Stimulated activated CD4-positive, alpha-beta T cell treated with anti-CD3 and anti-CD28 coated beads, Interleukin-4, amount 100 ng/mL, for 24 hours (primary cell): Measurements from ENCODE around the gene TBC1D30.
A peak's percentile ranks its signal among the peaks of the same experiment; 100 is the strongest.
"Not testable (repeated sequence)": the region's sequence is repeated elsewhere in the genome, so short reads cannot be mapped to it uniquely, and the experiment has no call there.

Source experiments
- DNase-seq: peaks from one replicate; pipeline ENCODE4 v3.0.0-alpha.2; 2020

Gene TBC1D30, protein sequence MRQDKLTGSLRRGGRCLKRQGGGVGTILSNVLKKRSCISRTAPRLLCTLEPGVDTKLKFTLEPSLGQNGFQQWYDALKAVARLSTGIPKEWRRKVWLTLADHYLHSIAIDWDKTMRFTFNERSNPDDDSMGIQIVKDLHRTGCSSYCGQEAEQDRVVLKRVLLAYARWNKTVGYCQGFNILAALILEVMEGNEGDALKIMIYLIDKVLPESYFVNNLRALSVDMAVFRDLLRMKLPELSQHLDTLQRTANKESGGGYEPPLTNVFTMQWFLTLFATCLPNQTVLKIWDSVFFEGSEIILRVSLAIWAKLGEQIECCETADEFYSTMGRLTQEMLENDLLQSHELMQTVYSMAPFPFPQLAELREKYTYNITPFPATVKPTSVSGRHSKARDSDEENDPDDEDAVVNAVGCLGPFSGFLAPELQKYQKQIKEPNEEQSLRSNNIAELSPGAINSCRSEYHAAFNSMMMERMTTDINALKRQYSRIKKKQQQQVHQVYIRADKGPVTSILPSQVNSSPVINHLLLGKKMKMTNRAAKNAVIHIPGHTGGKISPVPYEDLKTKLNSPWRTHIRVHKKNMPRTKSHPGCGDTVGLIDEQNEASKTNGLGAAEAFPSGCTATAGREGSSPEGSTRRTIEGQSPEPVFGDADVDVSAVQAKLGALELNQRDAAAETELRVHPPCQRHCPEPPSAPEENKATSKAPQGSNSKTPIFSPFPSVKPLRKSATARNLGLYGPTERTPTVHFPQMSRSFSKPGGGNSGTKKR

DNA sequence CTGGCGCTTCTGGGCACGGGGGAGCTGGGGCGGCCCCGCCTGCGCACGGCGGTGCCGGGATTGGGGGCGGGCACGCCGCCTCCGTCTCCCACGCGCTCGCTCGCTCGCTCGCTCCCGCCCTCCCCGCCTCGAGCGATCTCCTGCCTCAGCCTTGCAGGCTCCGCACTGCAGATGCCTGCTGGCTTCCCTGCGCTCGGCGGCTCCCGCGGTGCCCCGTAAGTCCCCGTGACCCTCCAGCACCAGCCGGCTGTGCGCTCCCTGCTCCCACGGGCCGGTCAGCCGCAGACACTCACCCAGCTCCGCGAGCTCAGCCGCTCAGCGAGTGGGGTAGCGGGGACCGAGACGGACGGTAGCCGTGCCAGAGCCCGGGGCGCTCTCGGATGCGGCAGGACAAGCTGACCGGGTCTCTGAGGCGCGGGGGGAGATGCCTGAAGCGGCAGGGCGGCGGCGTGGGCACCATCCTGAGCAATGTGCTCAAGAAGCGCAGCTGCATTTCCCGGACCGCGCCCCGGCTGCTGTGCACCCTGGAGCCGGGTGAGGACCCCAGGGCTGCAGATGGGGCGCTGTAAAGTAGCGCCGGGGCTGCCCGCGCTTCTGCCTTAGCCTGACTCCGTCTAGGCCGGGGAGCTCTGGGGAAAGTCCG is at the start of gene TBC1D30:
Gene TBC1D30, plus strand, starts transcription at position 148 of the 643 bp plus-strand sequence. Its CDS starts 233 bp downstream, at position 381.
- DNase-seq, result peak; percentile 4

GRCh38 chr12:64775147-64775736 is 49.2 kb upstream of the TBC1D30 start:
- DNase-seq, result not testable (repeated sequence)

DNA sequence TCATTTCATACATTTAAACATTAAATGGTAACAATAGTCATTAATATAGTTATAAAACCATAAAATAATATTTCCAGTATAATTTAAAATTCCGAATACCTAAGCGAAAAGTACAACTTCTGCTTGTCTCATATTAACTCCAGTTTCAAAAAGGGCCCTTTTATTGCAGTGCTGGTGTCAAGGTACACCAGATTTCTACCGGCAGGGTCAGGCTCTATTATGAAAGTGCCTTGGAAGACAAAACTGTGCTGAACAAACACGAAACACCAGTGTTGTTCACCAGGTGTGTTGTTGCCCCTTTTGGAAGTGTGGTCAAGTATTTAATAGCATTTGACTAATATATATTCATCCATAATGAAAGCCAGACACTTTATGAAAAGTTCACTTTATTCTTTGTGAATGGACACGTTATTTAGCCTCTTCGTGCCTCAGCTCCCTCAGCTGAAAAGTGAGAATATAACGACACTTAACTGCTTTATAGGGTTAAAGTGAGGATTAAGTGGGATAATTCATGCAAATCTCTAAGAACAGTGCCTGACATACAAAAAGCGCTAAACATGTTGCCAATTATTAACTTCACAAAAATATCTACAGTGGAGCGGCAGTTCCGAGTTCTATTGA is 45.0 kb upstream of the TBC1D30 start:
- no peak for DNase-seq

GRCh38 chr12:64780132-64780530 is 44.3 kb upstream of the TBC1D30 start:
- no peak for DNase-seq

DNA sequence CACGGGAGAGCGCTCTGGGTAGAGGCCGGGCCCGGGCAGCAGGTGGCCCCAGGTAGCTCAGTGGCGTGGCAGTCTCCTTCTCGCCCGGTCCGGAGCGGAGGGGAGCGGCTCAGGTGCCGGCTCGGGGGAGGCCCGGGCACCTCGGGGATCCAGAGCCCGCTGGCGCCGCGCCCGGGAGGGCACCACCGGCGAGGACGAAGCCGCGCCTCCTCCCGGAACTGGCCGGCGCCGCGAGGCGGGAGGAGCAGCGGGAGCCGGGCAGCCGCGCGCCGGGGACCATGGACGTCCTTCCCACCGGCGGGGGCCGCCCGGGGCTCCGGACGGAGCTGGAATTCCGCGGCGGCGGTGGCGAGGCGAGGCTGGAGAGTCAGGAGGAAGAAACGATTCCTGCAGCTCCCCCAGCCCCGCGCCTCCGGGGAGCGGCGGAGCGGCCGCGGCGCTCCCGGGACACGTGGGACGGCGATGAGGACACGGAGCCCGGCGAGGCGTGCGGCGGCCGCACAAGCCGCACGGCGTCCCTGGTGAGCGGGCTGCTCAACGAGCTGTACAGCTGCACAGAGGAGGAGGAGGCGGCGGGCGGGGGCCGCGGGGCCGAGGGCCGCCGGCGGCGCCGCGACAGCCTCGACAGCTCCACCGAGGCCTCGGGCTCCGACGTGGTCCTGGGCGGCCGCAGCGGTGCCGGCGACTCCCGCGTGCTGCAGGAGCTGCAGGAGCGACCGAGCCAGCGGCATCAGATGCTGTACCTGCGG is 43.7 kb upstream of the TBC1D30 start:
- no peak for DNase-seq

- no peak for DNase-seq
Measured at GRCh38 chr12:64781280-64782190, 42.9 kb upstream of the TBC1D30 start.

GRCh38 chr12:64782191-64782876 is 42.1 kb upstream of the TBC1D30 start:
- no peak for DNase-seq

- no peak for DNase-seq
Measured at GRCh38 chr12:64785838-64786237, 38.6 kb upstream of the TBC1D30 start.

DNA sequence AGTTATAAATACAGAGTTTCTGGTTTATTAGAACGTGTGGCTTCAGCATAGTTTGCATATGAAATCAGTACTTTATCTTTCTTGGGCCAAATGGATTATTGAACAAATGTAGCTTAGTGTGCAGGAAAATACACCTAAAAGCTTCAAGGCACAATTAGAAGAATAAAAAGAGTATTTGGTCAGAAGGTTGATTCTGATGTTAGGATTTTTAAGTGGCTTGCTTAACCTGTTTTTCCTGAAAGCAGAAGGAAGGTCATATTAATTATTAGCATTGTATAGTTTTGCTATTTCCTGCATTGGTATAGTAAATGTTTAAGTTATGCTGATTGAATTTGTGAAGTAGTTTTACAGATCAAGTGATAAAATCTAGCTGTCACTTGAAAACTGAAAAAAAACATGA is 34.3 kb upstream of the TBC1D30 start:
- no peak for DNase-seq

GRCh38 chr12:64791036-64791435 is 33.4 kb upstream of the TBC1D30 start:
- no peak for DNase-seq

- no peak for DNase-seq
Measured at GRCh38 chr12:64792128-64792527, 32.3 kb upstream of the TBC1D30 start.

- DNase-seq, result no peak
Measured at GRCh38 chr12:64793610-64794009, 30.8 kb upstream of the TBC1D30 start.

GRCh38 chr12:64794305-64794704 is 30.1 kb upstream of the TBC1D30 start:
- no peak for DNase-seq

GRCh38 chr12:64796205-64796845 is 28.1 kb upstream of the TBC1D30 start:
- DNase-seq, result peak; percentile 72

GRCh38 chr12:64797156-64797555 is 27.3 kb upstream of the TBC1D30 start:
- DNase-seq, result no peak

- DNase-seq, result no peak
Measured at GRCh38 chr12:64798165-64798564, 26.3 kb upstream of the TBC1D30 start.

- no peak for DNase-seq
Measured at GRCh38 chr12:64800640-64801039, 23.8 kb upstream of the TBC1D30 start.

DNA sequence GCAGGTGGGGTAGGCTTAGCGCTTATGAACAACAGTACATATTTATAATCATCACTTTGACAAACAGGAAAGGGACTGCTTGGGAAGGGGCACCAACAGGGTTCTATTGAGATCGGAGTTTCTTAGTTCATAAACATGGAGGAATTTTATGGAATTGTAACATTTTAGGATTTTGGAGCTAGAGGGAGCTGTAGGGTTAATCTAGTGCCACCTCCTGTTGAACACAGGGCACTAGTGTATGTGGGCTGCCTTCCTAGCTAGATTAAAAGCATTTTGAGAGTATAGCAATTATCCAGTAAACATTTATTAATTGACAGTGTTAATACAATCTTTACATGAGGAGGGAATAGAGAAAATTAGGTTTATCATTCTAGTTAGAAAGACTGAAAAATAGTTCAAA is 23.1 kb upstream of the TBC1D30 start:
- DNase-seq, result no peak

DNA sequence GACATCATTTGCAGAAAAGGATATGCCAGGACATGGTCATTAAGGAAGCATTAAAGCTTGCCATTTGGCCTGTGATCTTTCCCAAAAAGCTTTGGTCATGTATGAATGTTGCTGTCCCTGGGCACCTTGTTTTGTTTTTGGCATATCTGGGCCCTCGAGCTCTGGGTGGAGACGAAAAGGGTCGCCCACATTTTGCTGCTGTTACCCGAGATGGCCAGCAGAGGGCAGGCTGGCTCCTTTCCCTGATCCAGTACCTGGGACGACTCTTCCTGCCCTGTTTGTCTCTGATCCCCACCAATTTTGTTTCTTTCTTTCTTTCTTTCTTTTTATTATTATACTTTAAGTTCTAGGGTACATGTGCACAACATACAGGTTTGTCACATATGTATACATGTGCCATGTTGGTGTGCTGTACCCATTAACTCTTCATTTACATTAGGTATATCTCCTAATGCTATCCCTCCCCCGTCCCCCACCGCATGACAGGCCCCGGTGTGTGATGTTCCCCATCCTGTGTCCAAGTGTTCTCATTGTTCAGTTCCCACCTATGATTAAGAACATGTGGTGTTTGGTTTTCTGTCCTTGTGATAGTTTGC is 22.2 kb upstream of the TBC1D30 start:
- peak; percentile 63 for DNase-seq
